GM23338 (cell line): ENCODE data around the gene SETBP1. TPM values are rescaled to one million over a fixed set of nuclear protein-coding genes. Genes with fewer than 3 reads are reported as not detected.

Experiments
- ATAC-seq: fragments of 200-7000 bp; cut with Tn5 transposase; 3 replicates; pipeline ENCODE4 v1.9.1; 2020
- DNase-seq: peaks from one replicate; pipeline ENCODE4 v3.0.0-alpha.2; 2015; ENCODE audit warnings: low spot score
- H2AFZ ChIP-seq: fragments of 200-600 bp; sonication (generic); 2 replicates; pipeline ENCODE4 v1.8.0; 2016; ENCODE audit warnings: antibody characterized with exemption, mild to moderate bottlenecking, moderate library complexity
- H3F3A ChIP-seq: fragments of 200-600 bp; sonication (generic); replicated peaks from 2 replicates; pipeline ENCODE4 v1.8.0; 2017; ENCODE audit warnings: antibody characterized with exemption, mixed run types, low read depth
- H3K27ac ChIP-seq: fragments of 200-600 bp; sonication (generic); 2 replicates; pipeline ENCODE4 v1.6.1; 2016; ENCODE audit warnings: low read depth
- H3K27me3 ChIP-seq: fragments of 200-600 bp; sonication (generic); 2 replicates; pipeline ENCODE4 v1.8.0; 2016; ENCODE audit warnings: mild to moderate bottlenecking, mixed run types, moderate library complexity; ENCODE audit not compliant: insufficient read depth
- H3K36me3 ChIP-seq: fragments of 200-600 bp; sonication (generic); 2 replicates; pipeline ENCODE4 v1.8.0; 2016; ENCODE audit warnings: mild to moderate bottlenecking; ENCODE audit not compliant: insufficient read depth
- H3K4me1 ChIP-seq: fragments of 200-600 bp; sonication (generic); 2 replicates; pipeline ENCODE4 v1.8.0; 2016; ENCODE audit warnings: mild to moderate bottlenecking, moderate library complexity; ENCODE audit not compliant: insufficient read depth
- H3K4me2 ChIP-seq: fragments of 200-600 bp; sonication (generic); 2 replicates; pipeline ENCODE4 v1.7.1; 2017; ENCODE audit warnings: mixed run types
- H3K4me3 ChIP-seq: fragments of 200-600 bp; sonication (generic); 2 replicates; pipeline ENCODE4 v1.6.1; 2016; ENCODE audit warnings: mixed run types
- H3K79me2 ChIP-seq: fragments of 200-600 bp; sonication (generic); replicated peaks from 2 replicates; pipeline ENCODE4 v1.8.0; 2017; ENCODE audit warnings: mild to moderate bottlenecking; ENCODE audit not compliant: insufficient read depth
- H3K9me2 ChIP-seq: fragments of 200-600 bp; sonication (generic); 2 replicates; pipeline ENCODE4 v1.8.0; 2017; ENCODE audit not compliant: insufficient read depth
- H4K20me1 ChIP-seq: fragments of 200-600 bp; sonication (generic); replicated peaks from 2 replicates; pipeline ENCODE4 v1.8.0; 2017; ENCODE audit warnings: mild to moderate bottlenecking; ENCODE audit not compliant: insufficient read depth
- H3K27ac Mint-ChIP-seq: 2 replicates; pipeline ENCODE4 v1.8.0; 2020; ENCODE audit warnings: inconsistent platforms, mild to moderate bottlenecking, moderate library complexity, mixed read lengths
- H3K27me3 Mint-ChIP-seq: 3 replicates; pipeline ENCODE4 v1.8.0; 2022; ENCODE audit warnings: low read depth, mild to moderate bottlenecking, moderate library complexity, mixed read lengths, inconsistent platforms; ENCODE audit not compliant: insufficient read depth, poor library complexity
- H3K36me3 Mint-ChIP-seq: 3 replicates; pipeline ENCODE4 v1.8.0; 2021; ENCODE audit warnings: low read depth, mild to moderate bottlenecking, inconsistent platforms, moderate library complexity, mixed read lengths
- H3K4me1 Mint-ChIP-seq: 3 replicates; pipeline ENCODE4 v1.8.0; 2020; ENCODE audit warnings: mild to moderate bottlenecking, inconsistent platforms, mixed read lengths
- H3K4me3 Mint-ChIP-seq: 3 replicates; pipeline ENCODE4 v1.8.0; 2021; ENCODE audit warnings: moderate library complexity, mild to moderate bottlenecking, inconsistent platforms, mixed read lengths
- H3K9me3 Mint-ChIP-seq: 3 replicates; pipeline ENCODE4 v1.8.0; 2020; ENCODE audit warnings: moderate library complexity, mild to moderate bottlenecking, inconsistent platforms, mixed read lengths
- EZH2 ChIP-seq: fragments of 200-600 bp; sonication (generic); IDR thresholded peaks from one replicate; pipeline ENCODE4 v1.8.0; 2017; ENCODE audit warnings: antibody characterized with exemption, mild to moderate bottlenecking, low read depth; ENCODE audit not compliant: unreplicated experiment
- JUNB ChIP-seq: IDR thresholded peaks from one replicate; pipeline ENCODE4 v1.6.1; 2016; ENCODE audit warnings: antibody characterized with exemption; ENCODE audit not compliant: unreplicated experiment
- NANOG ChIP-seq: IDR thresholded peaks from 2 replicates; pipeline ENCODE4 v1.6.1; 2016; ENCODE audit warnings: antibody characterized with exemption, borderline replicate concordance
- POLR2AphosphoS5 ChIP-seq: IDR thresholded peaks from 2 replicates; pipeline ENCODE4 v1.6.1; 2016; ENCODE audit warnings: antibody characterized with exemption, low read depth
- ZNF114 ChIP-seq: fragments of 250-450 bp; sonication (Bioruptor Pico); IDR thresholded peaks from 2 replicates; pipeline ENCODE4 v1.5.0; 2020; ENCODE audit warnings: mild to moderate bottlenecking, moderate library complexity
- polyA plus RNA-seq: library from polyadenylated mRNA; unstranded; fragments of >200 nt; fragmentation: Nextera tagmentation; extraction: Ambion mirVana; gene quantifications from 2 replicates; pipeline ENCODE4 v1.2.1, GENCODE V29; 2016
- total RNA-seq: library from RNA; depleted of rRNA; stranded (reverse); fragments of >200 nt; shearing (Covaris generic); gene quantifications from 2 replicates; pipeline ENCODE4 v1.2.3, GENCODE V29; 2014
- TF ChIP-seq, protein P1 (sequence below), 2 experiments: fragments of 200-600 bp in 1 of 2; sonication (generic) in 1 of 2; conservative IDR thresholded peaks; 2 replicates each; pipeline versions ENCODE4 v1.5.1 to v1.6.1; 2016 to 2017; ENCODE audit warnings: antibody characterized with exemption in 2 of 2, low read depth in 2 of 2, mild to moderate bottlenecking in 2 of 2, moderate library complexity in 1 of 2
- TF ChIP-seq, protein P2 (sequence below): fragments of 250-450 bp; sonication (Bioruptor Pico); IDR thresholded peaks from 2 replicates; pipeline ENCODE4 v1.5.0; 2020; ENCODE audit warnings: mild to moderate bottlenecking, moderate library complexity

The SETBP1 gene
- total and polyA plus RNA-seq, 2 experiments from 2014 or later: 1.6 to 5.5 TPM

DNA sequence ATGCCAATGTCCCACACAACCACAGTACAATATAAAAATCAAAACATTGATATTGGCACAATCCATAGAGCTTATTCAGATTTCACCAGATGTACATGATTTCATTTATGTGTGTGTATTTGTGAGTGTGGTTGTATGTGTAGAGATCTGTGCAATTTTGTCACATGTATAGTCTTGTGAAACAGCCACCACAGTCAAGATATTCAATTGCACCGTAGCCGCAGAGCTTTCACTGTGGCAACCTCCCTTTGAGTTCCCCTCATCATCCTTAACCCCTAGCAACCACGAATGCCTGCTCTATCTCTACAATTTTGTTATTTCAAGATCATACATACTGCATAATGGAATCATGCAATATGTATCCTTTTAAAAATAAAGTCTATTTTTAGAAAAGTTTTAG is 391.3 kb downstream of the SETBP1 start (continued):
- TF ChIP-seq, protein P1, sequence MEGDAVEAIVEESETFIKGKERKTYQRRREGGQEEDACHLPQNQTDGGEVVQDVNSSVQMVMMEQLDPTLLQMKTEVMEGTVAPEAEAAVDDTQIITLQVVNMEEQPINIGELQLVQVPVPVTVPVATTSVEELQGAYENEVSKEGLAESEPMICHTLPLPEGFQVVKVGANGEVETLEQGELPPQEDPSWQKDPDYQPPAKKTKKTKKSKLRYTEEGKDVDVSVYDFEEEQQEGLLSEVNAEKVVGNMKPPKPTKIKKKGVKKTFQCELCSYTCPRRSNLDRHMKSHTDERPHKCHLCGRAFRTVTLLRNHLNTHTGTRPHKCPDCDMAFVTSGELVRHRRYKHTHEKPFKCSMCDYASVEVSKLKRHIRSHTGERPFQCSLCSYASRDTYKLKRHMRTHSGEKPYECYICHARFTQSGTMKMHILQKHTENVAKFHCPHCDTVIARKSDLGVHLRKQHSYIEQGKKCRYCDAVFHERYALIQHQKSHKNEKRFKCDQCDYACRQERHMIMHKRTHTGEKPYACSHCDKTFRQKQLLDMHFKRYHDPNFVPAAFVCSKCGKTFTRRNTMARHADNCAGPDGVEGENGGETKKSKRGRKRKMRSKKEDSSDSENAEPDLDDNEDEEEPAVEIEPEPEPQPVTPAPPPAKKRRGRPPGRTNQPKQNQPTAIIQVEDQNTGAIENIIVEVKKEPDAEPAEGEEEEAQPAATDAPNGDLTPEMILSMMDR (conservative IDR thresholded peaks at IDR 0.05; ENCODE audit: low read depth in 2 of 2): no peak
- TF ChIP-seq POLR2AphosphoS5 (no peak), NANOG (no peak)

DNA sequence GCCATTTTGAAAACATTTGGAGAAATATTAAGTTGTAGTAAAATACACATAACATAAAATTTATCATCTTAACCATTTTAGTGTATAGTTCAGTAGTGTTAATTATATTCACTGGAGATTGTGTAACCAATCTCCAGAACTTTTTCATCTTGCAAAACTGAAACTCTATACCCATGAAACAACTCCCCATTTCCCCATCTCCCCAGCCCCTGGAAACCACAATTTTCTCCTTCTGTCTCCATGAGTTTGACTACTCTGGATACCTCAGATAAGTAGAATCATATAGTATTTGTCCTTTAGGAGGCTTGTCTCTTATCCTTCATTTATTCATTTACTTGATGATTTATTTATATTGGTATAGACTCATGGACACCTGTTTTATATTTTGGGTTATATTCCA is 392.9 kb downstream of the SETBP1 start:
- TF ChIP-seq JUNB (no peak), ZNF114 (CRISPR knock-in tag) (no peak), POLR2AphosphoS5 (no peak), EZH2 (no peak)
- TF ChIP-seq, protein P2, sequence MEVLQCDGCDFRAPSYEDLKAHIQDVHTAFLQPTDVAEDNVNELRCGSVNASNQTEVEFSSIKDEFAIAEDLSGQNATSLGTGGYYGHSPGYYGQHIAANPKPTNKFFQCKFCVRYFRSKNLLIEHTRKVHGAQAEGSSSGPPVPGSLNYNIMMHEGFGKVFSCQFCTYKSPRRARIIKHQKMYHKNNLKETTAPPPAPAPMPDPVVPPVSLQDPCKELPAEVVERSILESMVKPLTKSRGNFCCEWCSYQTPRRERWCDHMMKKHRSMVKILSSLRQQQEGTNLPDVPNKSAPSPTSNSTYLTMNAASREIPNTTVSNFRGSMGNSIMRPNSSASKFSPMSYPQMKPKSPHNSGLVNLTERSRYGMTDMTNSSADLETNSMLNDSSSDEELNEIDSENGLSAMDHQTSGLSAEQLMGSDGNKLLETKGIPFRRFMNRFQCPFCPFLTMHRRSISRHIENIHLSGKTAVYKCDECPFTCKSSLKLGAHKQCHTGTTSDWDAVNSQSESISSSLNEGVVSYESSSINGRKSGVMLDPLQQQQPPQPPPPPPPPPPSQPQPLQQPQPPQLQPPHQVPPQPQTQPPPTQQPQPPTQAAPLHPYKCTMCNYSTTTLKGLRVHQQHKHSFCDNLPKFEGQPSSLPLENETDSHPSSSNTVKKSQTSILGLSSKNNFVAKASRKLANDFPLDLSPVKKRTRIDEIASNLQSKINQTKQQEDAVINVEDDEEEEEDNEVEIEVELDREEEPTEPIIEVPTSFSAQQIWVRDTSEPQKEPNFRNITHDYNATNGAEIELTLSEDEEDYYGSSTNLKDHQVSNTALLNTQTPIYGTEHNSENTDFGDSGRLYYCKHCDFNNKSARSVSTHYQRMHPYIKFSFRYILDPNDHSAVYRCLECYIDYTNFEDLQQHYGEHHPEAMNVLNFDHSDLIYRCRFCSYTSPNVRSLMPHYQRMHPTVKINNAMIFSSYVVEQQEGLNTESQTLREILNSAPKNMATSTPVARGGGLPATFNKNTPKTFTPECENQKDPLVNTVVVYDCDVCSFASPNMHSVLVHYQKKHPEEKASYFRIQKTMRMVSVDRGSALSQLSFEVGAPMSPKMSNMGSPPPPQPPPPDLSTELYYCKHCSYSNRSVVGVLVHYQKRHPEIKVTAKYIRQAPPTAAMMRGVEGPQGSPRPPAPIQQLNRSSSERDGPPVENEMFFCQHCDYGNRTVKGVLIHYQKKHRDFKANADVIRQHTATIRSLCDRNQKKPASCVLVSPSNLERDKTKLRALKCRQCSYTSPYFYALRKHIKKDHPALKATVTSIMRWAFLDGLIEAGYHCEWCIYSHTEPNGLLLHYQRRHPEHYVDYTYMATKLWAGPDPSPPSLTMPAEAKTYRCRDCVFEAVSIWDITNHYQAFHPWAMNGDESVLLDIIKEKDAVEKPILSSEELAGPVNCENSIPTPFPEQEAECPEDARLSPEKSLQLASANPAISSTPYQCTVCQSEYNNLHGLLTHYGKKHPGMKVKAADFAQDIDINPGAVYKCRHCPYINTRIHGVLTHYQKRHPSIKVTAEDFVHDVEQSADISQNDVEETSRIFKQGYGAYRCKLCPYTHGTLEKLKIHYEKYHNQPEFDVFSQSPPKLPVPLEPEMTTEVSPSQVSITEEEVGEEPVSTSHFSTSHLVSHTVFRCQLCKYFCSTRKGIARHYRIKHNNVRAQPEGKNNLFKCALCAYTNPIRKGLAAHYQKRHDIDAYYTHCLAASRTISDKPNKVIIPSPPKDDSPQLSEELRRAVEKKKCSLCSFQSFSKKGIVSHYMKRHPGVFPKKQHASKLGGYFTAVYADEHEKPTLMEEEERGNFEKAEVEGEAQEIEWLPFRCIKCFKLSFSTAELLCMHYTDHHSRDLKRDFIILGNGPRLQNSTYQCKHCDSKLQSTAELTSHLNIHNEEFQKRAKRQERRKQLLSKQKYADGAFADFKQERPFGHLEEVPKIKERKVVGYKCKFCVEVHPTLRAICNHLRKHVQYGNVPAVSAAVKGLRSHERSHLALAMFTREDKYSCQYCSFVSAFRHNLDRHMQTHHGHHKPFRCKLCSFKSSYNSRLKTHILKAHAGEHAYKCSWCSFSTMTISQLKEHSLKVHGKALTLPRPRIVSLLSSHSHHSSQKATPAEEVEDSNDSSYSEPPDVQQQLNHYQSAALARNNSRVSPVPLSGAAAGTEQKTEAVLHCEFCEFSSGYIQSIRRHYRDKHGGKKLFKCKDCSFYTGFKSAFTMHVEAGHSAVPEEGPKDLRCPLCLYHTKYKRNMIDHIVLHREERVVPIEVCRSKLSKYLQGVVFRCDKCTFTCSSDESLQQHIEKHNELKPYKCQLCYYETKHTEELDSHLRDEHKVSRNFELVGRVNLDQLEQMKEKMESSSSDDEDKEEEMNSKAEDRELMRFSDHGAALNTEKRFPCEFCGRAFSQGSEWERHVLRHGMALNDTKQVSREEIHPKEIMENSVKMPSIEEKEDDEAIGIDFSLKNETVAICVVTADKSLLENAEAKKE (CRISPR knock-in tag): no peak
- TF ChIP-seq, protein P1 (conservative IDR thresholded peaks at IDR 0.05; ENCODE audit: low read depth in 2 of 2): no peak

More for the DNA sequence above, 392.9 kb downstream of the SETBP1 start:
- no peaks in the 10 kb centered on the region for H3F3A ChIP-seq
- H3K36me3 Mint-ChIP-seq: no peaks in the 10 kb centered on the region
- no peaks in the 10 kb centered on the region for H3K27me3 Mint-ChIP-seq
- no peak overlapping the region for H3K4me2 ChIP-seq
- no peaks in the 10 kb centered on the region for H3K4me1 Mint-ChIP-seq
- H3K4me1 ChIP-seq: no peaks in the 10 kb centered on the region
- no peak overlapping the region for H3K27ac Mint-ChIP-seq
- H3K36me3 ChIP-seq: no peaks in the 10 kb centered on the region
- no peak overlapping the region for H3K4me3 ChIP-seq
- no peak overlapping the region for H3K27ac ChIP-seq
- no peak overlapping the region for H2AFZ ChIP-seq
- no peaks in the 10 kb centered on the region for H3K27me3 ChIP-seq
- H3K9me2 ChIP-seq: 0 out of 2 replicates have a peak, but pooled peaks cover 2% of the 10 kb centered on the region
- no peak for ATAC-seq
- H4K20me1 ChIP-seq: no peaks in the 10 kb centered on the region
- DNase-seq: no peak
- no peak overlapping the region for H3K4me3 Mint-ChIP-seq
- H3K79me2 ChIP-seq: no peaks in the 10 kb centered on the region
- H3K9me3 Mint-ChIP-seq: no peaks in the 10 kb centered on the region
